SJCRH30 (cell line): ENCODE measurements around the gene TTLL1. TPM values are rescaled to one million over a fixed set of nuclear protein-coding genes. Genes with fewer than 3 reads are reported as not detected.

ENCODE experiments used
- DNase-seq, 2 experiments: peaks; one replicate each; pipeline ENCODE4 v3.0.0-alpha.2; 2015 to 2020
- H3K27ac ChIP-seq: fragments of 250-450 bp; sonication (Bioruptor Pico); 2 replicates; pipeline ENCODE4 v1.5.1; 2020; ENCODE audit warnings: mild to moderate bottlenecking, moderate library complexity
- H3K27me3 ChIP-seq: fragments of 250-450 bp; sonication (Bioruptor Pico); 2 replicates; pipeline ENCODE4 v1.5.1; 2020; ENCODE audit warnings: mild to moderate bottlenecking, moderate library complexity
- H3K36me3 ChIP-seq: fragments of 250-450 bp; sonication (Bioruptor Pico); 2 replicates; pipeline ENCODE4 v1.5.1; 2020; ENCODE audit warnings: mild to moderate bottlenecking, moderate library complexity
- H3K4me1 ChIP-seq: fragments of 250-450 bp; sonication (Bioruptor Pico); 2 replicates; pipeline ENCODE4 v1.5.1; 2020; ENCODE audit warnings: mild to moderate bottlenecking, moderate library complexity
- H3K4me3 ChIP-seq: fragments of 250-450 bp; sonication (Bioruptor Pico); 2 replicates; pipeline ENCODE4 v1.5.1; 2020; ENCODE audit warnings: mild to moderate bottlenecking, moderate library complexity
- H3K9me3 ChIP-seq: fragments of 250-450 bp; sonication (Bioruptor Pico); replicated peaks from 2 replicates; pipeline ENCODE4 v1.5.1; 2020; ENCODE audit warnings: mild to moderate bottlenecking, moderate library complexity
- total RNA-seq: library from RNA; depleted of rRNA; stranded (reverse); fragments of >200 nt; shearing (Covaris generic); gene quantifications from 2 replicates; pipeline ENCODE4 v1.2.3, GENCODE V29; 2014

TTLL1 gene
- total RNA-seq, 1 experiment from 2014 or later, result 2.8 TPM

- H3K36me3 ChIP-seq, result no peaks in the 10 kb centered on the region
- peaks cover 3% of the 10 kb centered on the region; the same call in 1 of the 2 replicates for H3K9me3 ChIP-seq
- H3K27ac ChIP-seq, result no peak overlapping the region
- no peaks in the 10 kb centered on the region; the same call in 1 of the 2 replicates for H3K4me1 ChIP-seq
- H3K27me3 ChIP-seq, result no peaks in the 10 kb centered on the region
- no peak overlapping the region for H3K4me3 ChIP-seq
- DNase-seq, result no peak
Measured at GRCh38 chr22:43098356-43098755, 9.2 kb upstream of the TTLL1 start.

- no peak for DNase-seq
- Histone ChIP-seq H3K4me3 (no peak overlapping the region), H3K4me1 (no peaks in the 10 kb centered on the region; the same call in 1 of the 2 replicates), H3K27ac (no peak overlapping the region), H3K27me3 (no peaks in the 10 kb centered on the region), H3K36me3 (no peaks in the 10 kb centered on the region), H3K9me3 (peaks cover 3% of the 10 kb centered on the region; the same call in 1 of the 2 replicates)
Measured at GRCh38 chr22:43096420-43096819, 7.2 kb upstream of the TTLL1 start.

- Histone ChIP-seq H3K27ac (no peak overlapping the region), H3K27me3 (no peaks in the 10 kb centered on the region), H3K9me3 (peaks cover 3% of the 10 kb centered on the region; the same call in 1 of the 2 replicates), H3K4me3 (no peak overlapping the region), H3K4me1 (no peaks in the 10 kb centered on the region; the same call in 1 of the 2 replicates), H3K36me3 (no peaks in the 10 kb centered on the region)
- no peak for DNase-seq
Measured at GRCh38 chr22:43094551-43094950, 5.4 kb upstream of the TTLL1 start.

- DNase-seq, result peak; percentile 58 to 68
- Histone ChIP-seq H3K4me3 (no peak overlapping the region), H3K27me3 (no peaks in the 10 kb centered on the region), H3K9me3 (peaks cover 3% of the 10 kb centered on the region; the same call in 1 of the 2 replicates), H3K27ac (no peak overlapping the region), H3K36me3 (no peaks in the 10 kb centered on the region), H3K4me1 (no peaks in the 10 kb centered on the region; the same call in 1 of the 2 replicates)
Measured at GRCh38 chr22:43094085-43094484, 4.9 kb upstream of the TTLL1 start.

GRCh38 chr22:43092085-43092484 lies 2.9 kb upstream of the TTLL1 start:
- DNase-seq, result no peak
- no peaks in the 10 kb centered on the region for H3K36me3 ChIP-seq
- H3K4me3 ChIP-seq, result no peak overlapping the region
- H3K9me3 ChIP-seq, result peaks cover 3% of the 10 kb centered on the region; the same call in 1 of the 2 replicates
- H3K4me1 ChIP-seq, result no peaks in the 10 kb centered on the region; the same call in 1 of the 2 replicates
- H3K27ac ChIP-seq, result no peak overlapping the region
- H3K27me3 ChIP-seq, result no peaks in the 10 kb centered on the region

- no peaks in the 10 kb centered on the region for H3K36me3 ChIP-seq
- H3K9me3 ChIP-seq, result no peaks in the 10 kb centered on the region
- no peak overlapping the region for H3K4me3 ChIP-seq
- no peaks in the 10 kb centered on the region for H3K27me3 ChIP-seq
- no peaks in the 10 kb centered on the region; the same call in 1 of the 2 replicates for H3K4me1 ChIP-seq
- no peak overlapping the region for H3K27ac ChIP-seq
- DNase-seq, result peak; percentile 79 to 92
Measured at GRCh38 chr22:43090130-43090789, 1.1 kb upstream of the TTLL1 start.

GRCh38 chr22:43088627-43088983 lies 586 bp downstream of the TTLL1 start:
- DNase-seq, result peak in 1 of 2 experiments; percentile 29
- Histone ChIP-seq H3K27ac (no peak overlapping the region; the same call in 1 of the 2 replicates), H3K36me3 (no peaks in the 10 kb centered on the region), H3K4me3 (peak overlapping the region; percentile 68), H3K27me3 (no peaks in the 10 kb centered on the region), H3K4me1 (no peaks in the 10 kb centered on the region), H3K9me3 (no peaks in the 10 kb centered on the region)

- DNase-seq, result no peak
- Histone ChIP-seq H3K27ac (no peak overlapping the region), H3K9me3 (no peaks in the 10 kb centered on the region), H3K36me3 (no peaks in the 10 kb centered on the region), H3K27me3 (no peaks in the 10 kb centered on the region), H3K4me3 (no peak overlapping the region), H3K4me1 (no peaks in the 10 kb centered on the region)
Measured at GRCh38 chr22:43085658-43086606, 3.3 kb downstream of the TTLL1 start.

- Histone ChIP-seq H3K9me3 (no peaks in the 10 kb centered on the region), H3K27ac (no peak overlapping the region), H3K27me3 (no peaks in the 10 kb centered on the region), H3K36me3 (no peaks in the 10 kb centered on the region), H3K4me1 (no peaks in the 10 kb centered on the region), H3K4me3 (no peak overlapping the region)
- no peak for DNase-seq
Measured at GRCh38 chr22:43081968-43082367, 7.2 kb downstream of the TTLL1 start.

GRCh38 chr22:43080616-43081015 lies 8.6 kb downstream of the TTLL1 start:
- Histone ChIP-seq H3K4me1 (no peaks in the 10 kb centered on the region), H3K27ac (no peak overlapping the region), H3K27me3 (no peaks in the 10 kb centered on the region), H3K4me3 (no peak overlapping the region), H3K36me3 (no peaks in the 10 kb centered on the region), H3K9me3 (no peaks in the 10 kb centered on the region)
- DNase-seq, result no peak

GRCh38 chr22:43079742-43080141 lies 9.4 kb downstream of the TTLL1 start:
- H3K4me1 ChIP-seq, result no peaks in the 10 kb centered on the region
- DNase-seq, result no peak
- H3K27ac ChIP-seq, result no peak overlapping the region
- H3K36me3 ChIP-seq, result no peaks in the 10 kb centered on the region
- no peak overlapping the region for H3K4me3 ChIP-seq
- no peaks in the 10 kb centered on the region for H3K27me3 ChIP-seq
- no peaks in the 10 kb centered on the region for H3K9me3 ChIP-seq

GRCh38 chr22:43078522-43078921 lies 10.7 kb downstream of the TTLL1 start:
- Histone ChIP-seq H3K9me3 (no peaks in the 10 kb centered on the region), H3K4me1 (no peaks in the 10 kb centered on the region), H3K4me3 (no peak overlapping the region), H3K36me3 (no peaks in the 10 kb centered on the region), H3K27ac (no peak overlapping the region), H3K27me3 (no peaks in the 10 kb centered on the region)
- DNase-seq, result no peak

- H3K4me1 ChIP-seq, result no peaks in the 10 kb centered on the region
- no peak overlapping the region for H3K4me3 ChIP-seq
- H3K27me3 ChIP-seq, result no peaks in the 10 kb centered on the region
- no peak overlapping the region for H3K27ac ChIP-seq
- no peaks in the 10 kb centered on the region for H3K9me3 ChIP-seq
- no peaks in the 10 kb centered on the region for H3K36me3 ChIP-seq
- DNase-seq, result peak; percentile 25 to 27
Measured at GRCh38 chr22:43077121-43077877, 11.9 kb downstream of the TTLL1 start.

- peak overlapping the region; percentile 98 for H3K27ac ChIP-seq
- H3K36me3 ChIP-seq, result no peaks in the 10 kb centered on the region
- H3K9me3 ChIP-seq, result no peaks in the 10 kb centered on the region
- H3K4me1 ChIP-seq, result peaks cover 15% of the 10 kb centered on the region
- DNase-seq, result peak; percentile 81
- no peaks in the 10 kb centered on the region for H3K27me3 ChIP-seq
- no peak overlapping the region for H3K4me3 ChIP-seq
Measured at GRCh38 chr22:43066844-43067385, 22.3 kb downstream of the TTLL1 start.
